GM12873 (cell line): ENCODE results near the gene MEGF8.

ENCODE experiments used
- CTCF ChIP-seq: IDR thresholded peaks from 2 replicates; pipeline ENCODE4 v1.5.1; 2012; ENCODE audit warnings: low read depth, mild to moderate bottlenecking, moderate library complexity, low read length, control low read depth; ENCODE audit not compliant: insufficient read depth; ENCODE audit errors: missing control alignments

MEGF8 gene

GRCh38 chr19:42361545-42361910 is 36.1 kb downstream of the MEGF8 start:
- TF ChIP-seq CTCF: no peak

GRCh38 chr19:42362342-42362741 is 36.9 kb downstream of the MEGF8 start:
- no peak for TF ChIP-seq CTCF

DNA sequence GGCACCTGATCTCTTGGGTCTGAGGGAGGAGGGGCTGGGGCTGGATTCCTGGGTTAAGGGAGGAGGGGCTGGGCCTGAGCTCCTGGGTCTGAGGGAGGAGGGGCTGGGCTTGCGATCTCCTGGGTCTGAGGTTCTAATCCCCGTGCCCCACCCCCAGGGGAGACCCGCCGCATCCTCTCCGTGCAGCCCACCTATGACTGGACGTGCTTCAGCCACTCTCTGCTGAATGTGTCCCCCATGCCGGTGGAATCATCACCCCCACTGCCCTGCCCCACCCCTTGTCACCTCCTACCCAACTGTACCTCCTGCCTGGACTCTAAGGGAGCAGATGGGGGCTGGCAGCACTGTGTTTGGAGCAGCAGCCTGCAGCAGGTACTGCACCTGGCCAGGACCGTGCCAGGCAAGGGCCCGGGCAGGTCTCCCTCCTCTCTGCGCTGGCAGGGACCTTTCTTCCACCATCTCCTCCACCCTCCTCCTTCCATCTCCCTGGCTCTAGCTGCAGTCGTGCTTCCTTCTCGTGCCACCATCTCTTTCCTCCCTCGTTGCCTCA is 37.5 kb downstream of the MEGF8 start:
- no peak for TF ChIP-seq CTCF

DNA sequence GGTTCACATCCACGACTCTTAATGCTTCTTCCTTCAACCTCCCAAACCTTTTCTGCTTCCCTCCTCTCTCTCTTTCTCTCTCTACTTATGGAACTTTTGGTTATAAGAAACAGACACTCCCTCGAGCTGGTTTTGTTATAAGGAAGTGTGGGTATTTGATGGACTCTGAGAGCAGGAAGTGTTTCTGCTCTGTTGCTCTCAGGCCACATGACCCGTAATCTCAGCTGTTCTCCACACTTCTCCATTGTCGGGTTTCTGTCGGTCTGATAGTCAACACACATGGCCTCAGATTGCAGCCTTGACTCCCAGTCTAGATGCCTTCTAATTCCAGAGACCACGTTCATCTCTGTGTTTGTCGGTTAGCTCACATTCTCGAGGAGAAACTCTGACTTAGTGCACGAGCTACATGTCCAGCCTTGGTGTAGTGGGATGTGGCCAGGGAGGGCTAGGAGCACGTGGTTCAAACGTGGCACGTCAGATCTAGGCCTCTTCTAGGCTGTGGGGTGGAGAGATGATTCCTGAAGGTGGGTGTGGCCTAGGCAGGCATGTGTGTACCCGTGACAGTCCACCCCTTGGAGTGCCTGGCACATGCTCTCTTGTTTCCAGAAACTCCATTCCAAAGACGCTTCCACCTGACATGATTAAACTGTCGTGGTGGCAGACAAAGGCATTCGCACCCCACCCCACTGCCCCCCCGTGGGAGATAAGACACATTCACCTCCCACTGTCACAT is 38.3 kb downstream of the MEGF8 start:
- TF ChIP-seq CTCF: no peak

GRCh38 chr19:42366673-42367072 is 41.2 kb downstream of the MEGF8 start:
- TF ChIP-seq CTCF: no peak

GRCh38 chr19:42367929-42368328 is 42.5 kb downstream of the MEGF8 start:
- no peak for TF ChIP-seq CTCF

DNA sequence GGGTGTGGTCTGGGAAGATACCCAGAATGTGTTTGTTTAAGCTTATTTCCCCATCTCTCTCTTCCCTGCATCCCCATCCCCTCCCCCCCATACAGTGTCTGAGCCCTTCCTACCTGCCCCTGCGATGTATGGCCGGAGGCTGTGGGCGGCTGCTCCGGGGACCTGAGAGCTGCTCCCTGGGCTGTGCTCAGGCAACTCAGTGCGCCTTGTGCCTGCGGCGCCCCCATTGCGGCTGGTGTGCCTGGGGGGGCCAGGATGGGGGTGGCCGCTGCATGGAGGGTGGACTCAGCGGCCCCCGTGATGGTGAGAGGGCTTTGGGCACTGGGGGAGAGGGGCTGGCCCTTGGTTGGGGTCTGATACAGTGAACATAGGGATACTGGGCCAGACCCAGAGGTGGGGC is 42.9 kb downstream of the MEGF8 start:
- no peak for TF ChIP-seq CTCF

DNA sequence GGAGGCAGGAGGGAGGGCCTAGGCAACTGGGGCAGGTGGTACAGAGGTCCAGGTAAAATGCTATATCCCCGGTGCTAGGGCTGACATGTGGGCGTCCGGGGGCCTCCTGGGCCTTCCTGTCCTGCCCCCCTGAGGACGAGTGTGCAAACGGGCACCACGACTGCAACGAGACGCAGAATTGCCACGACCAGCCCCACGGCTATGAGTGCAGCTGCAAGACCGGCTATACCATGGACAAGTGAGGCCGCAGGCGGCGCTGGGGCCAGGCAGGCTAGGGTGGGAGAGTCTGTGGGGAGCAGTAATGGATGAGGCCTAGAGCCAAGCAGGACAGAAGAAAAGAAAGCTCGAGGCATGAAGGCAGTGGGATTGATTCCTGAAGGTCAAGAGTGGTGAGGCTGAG is 43.3 kb downstream of the MEGF8 start:
- TF ChIP-seq CTCF: no peak
